HS-5 (cell line): Measurements from ENCODE around the gene FAM217B.
"Not testable (repeated sequence)": the region's sequence is repeated elsewhere in the genome, so short reads cannot be mapped to it uniquely, and the experiment has no call there.

ENCODE experiments used
- DNase-seq: peaks from one replicate; pipeline ENCODE4 v3.0.0-alpha.2; 2012; ENCODE audit warnings: low read depth

Gene FAM217B

GRCh38 chr20:59939052-59939878 lies 924 bp upstream of the FAM217B start:
- DNase-seq: no peak

- no peak for DNase-seq
Observed at GRCh38 chr20:59939879-59940128, 385 bp upstream of the FAM217B start.

DNA sequence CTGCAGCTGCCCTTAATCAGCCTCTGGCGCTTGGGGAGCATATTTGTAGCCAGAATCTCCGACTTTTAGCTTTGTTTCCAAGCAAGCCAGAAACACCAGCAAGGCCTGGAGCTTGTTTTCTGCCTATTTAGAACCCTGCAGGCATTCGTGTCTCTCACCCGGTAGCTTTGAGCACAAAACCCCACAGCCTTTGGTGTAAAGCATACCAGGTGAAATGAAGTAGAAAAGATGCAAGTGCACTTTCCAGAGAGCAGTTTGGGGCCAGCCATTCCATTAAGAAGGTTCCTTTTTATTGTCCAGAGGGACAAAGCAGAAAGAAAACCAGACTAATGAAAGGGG lies 736 bp downstream of the FAM217B start:
- DNase-seq: no peak

- no peak for DNase-seq
Observed at GRCh38 chr20:59942245-59942644, 2.1 kb downstream of the FAM217B start.

DNA sequence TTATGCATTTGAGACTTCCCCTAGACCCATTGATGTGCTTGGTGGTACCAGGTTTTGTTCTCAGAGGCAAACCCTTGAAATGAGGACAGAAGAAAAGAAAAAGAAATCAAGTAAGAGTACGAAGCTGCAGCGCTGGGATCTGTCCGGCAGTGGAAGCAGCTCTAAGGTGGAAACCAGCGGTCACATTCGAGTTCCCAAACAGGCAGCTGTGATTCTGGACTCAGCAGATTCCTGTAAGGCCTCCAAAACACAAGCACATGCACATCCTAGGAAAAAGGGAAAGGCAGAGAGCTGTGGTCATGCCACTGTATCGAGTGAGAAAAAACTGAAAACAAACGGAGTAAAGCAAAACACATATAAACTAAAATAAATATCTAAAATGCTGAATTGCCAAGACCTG lies 4.5 kb downstream of the FAM217B start:
- DNase-seq: no peak

DNA sequence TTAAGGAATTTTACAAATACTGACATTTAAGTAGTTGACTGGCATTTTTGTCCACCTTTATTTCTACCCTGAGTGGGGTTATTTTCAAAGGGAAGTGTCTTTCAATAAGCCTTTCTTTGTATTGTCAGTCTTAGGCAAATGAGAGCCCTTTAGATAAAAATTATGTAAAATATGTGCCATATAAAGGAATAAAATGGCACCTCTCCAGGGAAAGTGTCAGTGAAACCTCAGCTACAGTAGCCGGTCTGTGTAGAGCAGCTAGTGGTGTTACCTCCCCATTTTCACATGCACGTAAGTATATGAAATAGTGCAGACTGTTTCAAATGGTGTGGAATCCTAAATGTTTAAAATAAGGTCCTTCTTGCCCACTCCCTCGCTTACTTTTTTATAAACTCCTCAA lies 5.0 kb downstream of the FAM217B start:
- DNase-seq: no peak

DNA sequence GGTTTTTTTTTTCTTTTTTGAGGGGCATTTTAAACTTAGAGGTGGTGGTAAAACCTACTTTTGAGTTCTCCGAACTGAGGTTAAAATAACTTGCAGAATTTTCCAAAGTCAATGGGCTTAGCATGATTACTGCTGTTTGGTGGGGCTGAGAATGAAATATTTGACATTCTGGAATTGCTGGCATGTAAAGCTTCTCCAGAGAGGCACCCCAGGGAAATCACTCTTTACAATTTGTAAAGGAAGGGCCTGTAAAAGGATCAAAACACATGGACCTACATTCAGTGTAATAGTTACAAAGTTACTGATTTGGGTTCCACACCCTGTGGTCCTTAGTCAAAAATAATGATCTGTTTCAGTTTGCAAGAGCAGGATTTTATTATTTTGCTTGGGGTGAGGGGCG lies 5.5 kb downstream of the FAM217B start:
- DNase-seq: no peak

- no peak for DNase-seq
Observed at GRCh38 chr20:59947376-59947775, 7.2 kb downstream of the FAM217B start.

DNA sequence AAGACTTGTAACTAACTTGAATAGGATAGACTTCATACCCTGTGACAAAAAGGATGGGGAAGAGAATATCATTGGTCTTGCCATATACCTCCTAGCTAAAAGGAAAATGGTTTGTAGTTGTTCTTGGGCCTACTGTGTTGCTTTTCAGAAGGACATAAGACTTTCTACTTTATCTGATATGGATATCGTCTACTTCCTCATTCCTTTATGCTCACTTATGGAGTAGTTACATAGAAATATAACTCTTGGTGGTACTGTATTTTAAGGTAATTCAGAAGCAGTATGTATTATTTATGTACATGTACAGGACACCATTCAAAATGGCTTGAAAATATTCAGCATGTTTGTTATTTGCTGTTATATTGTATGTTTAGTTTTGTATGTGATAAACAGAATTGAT lies 8.0 kb downstream of the FAM217B start:
- DNase-seq: no peak

DNA sequence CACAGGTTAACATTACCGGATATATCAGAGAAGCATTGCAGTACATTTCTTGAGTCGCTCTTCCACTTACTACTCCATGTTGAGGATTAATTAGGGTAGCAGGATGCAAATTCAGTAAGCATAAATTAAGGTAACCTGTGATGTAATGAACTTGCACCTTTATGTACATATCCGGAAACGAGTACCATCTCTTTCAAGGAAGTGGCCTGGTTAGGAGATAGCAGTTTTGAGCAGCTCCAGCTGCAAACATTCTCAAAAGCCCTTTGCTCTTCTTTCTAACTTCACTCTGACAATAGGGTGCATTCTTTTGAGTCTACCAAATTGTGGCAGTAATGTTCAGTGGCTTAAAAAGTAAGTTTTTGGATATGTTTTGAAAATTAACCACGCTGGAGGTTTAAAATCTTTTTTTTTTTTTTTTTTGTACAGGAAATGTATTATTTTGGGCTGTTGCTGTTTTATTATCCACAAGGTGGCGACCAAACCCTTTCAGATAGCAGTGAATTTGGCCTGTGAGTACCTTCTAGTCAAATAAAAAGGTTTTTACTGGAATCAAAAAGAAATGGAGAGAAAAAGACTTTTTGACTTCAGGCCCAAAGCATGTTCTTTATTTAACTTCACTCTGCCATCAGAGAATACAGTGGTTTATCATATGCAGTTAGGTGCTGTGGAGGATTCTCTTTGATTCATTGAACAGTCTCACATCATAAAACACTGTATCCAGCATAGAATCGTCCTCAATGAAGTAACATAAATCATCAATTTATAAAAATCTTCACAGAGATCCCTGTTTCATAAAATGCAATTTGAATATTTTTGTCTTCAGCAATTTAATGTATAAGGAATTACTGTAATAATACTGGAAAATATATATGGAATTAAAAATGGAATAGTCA lies 8.9 kb downstream of the FAM217B start:
- no peak for DNase-seq

DNA sequence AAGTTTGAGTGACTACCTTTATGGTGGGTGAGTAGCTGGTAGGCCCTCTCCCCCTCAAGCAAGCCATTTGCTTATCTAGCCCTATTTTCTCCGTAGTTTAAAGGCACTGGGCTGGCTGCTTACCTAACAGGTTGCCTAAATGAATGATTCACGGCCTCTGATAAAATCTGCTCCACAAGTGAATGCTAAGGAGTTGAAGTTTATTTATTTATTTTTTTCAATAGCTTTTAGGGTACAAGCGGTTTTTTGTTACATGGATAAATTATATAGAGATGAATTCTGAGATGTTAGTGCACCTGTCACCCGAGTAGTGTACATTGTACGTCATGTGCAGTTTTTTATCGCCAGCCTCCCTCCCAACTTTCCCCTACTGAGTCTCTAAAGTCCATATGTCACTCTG lies 9.7 kb downstream of the FAM217B start:
- no peak for DNase-seq

GRCh38 chr20:59954718-59955117 lies 14.5 kb downstream of the FAM217B start:
- no peak for DNase-seq

- DNase-seq: no peak
Observed at GRCh38 chr20:59955131-59955796, 15.1 kb downstream of the FAM217B start.

GRCh38 chr20:59957568-59957967 lies 17.4 kb downstream of the FAM217B start:
- DNase-seq: not testable (repeated sequence)

DNA sequence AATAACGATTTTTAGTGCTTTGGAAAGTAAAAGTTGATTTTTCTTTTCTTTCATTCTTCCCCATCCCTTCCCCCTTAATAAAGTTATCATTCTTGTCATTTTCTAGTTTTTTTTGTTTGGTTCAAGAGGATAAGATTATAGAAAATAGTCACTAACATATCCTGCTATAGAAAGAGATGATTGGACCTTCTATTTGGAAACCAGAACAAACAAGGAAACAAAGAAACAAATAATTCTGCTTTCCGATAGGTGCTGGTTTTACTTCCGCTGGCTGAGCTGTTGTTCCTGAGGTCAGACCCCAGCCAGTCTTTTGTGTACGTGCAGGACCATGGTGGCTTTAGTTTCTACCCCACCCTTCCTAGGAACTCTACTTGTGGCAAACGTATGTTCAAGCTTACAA lies 17.9 kb downstream of the FAM217B start, which contains the start of gene CDH26:
Gene CDH26 (plus strand): TSS at position 301 of the 400 bp plus-strand sequence. CDS start 304 bp downstream, outside the sequence.
- DNase-seq: no peak

GRCh38 chr20:59958626-59959025 lies 18.4 kb downstream of the FAM217B start:
- no peak for DNase-seq

GRCh38 chr20:59961423-59961822 lies 21.2 kb downstream of the FAM217B start:
- DNase-seq: no peak

DNA sequence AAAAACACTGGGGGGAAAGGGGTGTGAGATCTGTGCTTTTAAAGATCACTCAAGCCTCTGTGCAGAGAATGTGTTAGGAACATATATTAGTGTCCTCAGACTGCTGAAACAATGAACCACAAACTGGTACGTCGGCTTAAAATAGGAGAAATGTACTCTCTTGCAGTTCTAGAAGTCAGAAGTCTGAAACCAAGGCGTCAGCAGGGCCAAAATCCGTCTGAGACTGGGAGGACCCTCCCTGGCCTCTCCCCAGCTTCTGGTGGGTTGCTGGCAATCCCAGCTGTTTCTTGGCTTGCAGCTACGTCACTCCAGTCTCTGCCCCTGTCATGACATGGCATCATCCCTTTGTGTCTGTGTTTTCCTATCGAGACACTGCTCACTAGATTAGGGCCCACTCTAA lies 22.0 kb downstream of the FAM217B start:
- DNase-seq: no peak

DNA sequence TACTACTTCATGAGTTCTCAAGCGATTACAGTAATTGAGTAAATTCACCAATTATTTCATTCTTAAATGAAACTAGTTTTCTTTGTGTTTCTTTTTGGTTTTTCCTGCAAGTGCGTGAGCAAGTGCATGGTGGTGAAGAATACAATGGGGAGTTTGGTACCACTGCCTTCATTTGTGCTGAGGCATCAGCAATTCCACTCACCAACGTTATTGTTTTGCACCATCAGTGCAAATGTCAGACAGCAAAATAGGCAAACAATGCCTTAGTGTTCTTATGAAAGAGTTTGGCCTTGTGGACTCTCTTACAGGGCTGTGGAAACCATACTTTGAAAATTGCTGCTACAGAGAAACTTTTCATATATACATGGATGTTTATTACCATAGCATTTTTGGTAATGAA lies 26.2 kb downstream of the FAM217B start:
- DNase-seq: no peak

DNA sequence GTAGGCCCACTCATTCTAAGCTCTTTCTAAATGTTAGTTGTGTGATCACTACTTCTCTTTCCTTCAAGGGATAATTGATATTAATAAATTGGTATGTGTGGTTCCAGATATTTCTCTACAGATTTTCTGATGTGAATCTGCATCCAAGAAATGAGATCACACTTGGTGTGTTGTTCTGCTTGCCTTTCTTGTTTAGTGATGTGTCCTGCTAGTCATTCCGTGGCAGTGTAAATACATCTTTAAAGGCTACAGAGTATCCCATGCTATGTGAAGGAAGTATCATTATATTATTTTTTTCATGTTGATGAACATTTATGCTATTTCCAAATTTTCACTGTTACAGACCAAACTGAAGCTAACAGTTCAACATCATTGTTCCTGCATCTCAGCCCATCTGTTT lies 31.2 kb downstream of the FAM217B start:
- DNase-seq: no peak

DNA sequence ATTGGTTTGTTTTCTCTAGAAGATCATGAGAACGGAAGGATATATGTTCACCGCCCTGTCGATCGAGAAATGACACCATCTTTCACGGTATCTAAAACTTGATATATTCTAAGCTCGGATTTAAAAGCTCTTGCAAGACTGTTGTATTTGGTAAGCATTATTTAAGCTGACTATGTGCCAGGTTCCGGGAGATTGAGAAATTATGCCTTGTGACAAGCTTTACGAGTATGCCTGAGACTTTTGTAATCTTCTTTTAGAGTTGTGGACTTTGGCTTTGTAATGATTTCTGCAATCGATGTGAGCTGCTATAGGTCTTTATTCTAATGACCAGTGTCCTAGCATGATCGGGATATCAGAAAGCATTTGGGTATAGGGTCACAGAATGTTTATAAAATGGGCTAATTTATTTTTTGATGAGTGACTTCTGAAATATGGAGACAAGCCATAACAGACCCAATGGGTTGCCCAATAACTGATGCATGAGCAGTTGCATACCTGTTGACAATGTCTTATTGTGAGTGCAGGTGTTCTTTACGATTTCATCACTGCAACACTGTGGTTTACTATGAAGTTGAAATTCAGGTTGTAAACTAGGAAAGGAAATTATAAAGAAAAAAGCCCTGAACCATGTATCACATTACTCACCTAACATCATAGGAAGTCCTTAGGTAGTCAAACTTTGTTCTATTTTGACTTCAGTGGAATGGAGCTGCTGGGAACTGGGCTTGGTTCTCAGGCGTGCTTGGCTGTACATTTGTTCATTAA lies 32.0 kb downstream of the FAM217B start:
- DNase-seq: no peak

GRCh38 chr20:59976156-59976782 lies 36.1 kb downstream of the FAM217B start:
- DNase-seq: no peak
